H1 (cell line): ENCODE measurements around the gene DNAJC22. TPM values are rescaled to one million over a fixed set of nuclear protein-coding genes. Genes with fewer than 3 reads are reported as not detected.

Experiments used
- CTCF ChIA-PET: fragments of 300-600 bp; sonication (Branson Sonifier 250); formaldehyde crosslinking; loops from one replicate; lab custom pipeline; 2021; ENCODE audit not compliant: partially characterized antibody; lab: Charles Lee
- POLR2A ChIA-PET: fragments of 300-600 bp; sonication (Branson Sonifier 250); formaldehyde crosslinking; loops from one replicate; lab custom pipeline; 2021; ENCODE audit warnings: inconsistent platforms; ENCODE audit not compliant: partially characterized antibody; lab: Charles Lee
- DNase-seq, 2 experiments: peaks; one replicate each; pipeline versions ENCODE4 v3.0.0 to v3.0.0-alpha.2; 2010 to 2022; ENCODE audit warnings: low spot score in 2 of 2, low read depth in 1 of 2, mixed read lengths in 1 of 2
- FAIRE-seq: peaks from 2 replicates; lab custom pipeline; 2011; peaks lifted over from hg19 to GRCh38; lab: Jason Lieb, UNC
- H2AFZ ChIP-seq: 2 replicates; pipeline ENCODE4 v1.8.1; 2012; ENCODE audit warnings: low read length, inconsistent platforms
- H2AK5ac ChIP-seq: 2 replicates; pipeline ENCODE4 v1.6.1; 2013; ENCODE audit warnings: low read depth, low read length
- H2BK120ac ChIP-seq: replicated peaks from 2 replicates; pipeline ENCODE3; 2013; ENCODE audit warnings: low read depth, low read length, inconsistent platforms
- H2BK12ac ChIP-seq: 2 replicates; pipeline ENCODE4 v1.6.1; 2013; ENCODE audit warnings: low read depth, low read length
- H2BK15ac ChIP-seq: 2 replicates; pipeline ENCODE4 v1.6.1; 2013; ENCODE audit warnings: low read length
- H2BK20ac ChIP-seq: 2 replicates; pipeline ENCODE4 v1.6.1; 2013; ENCODE audit warnings: low read length
- H2BK5ac ChIP-seq: 2 replicates; pipeline ENCODE4 v1.6.1; 2013; ENCODE audit warnings: low read depth, low read length
- H3K14ac ChIP-seq: 2 replicates; pipeline ENCODE4 v1.6.1; 2013; ENCODE audit warnings: inconsistent platforms; ENCODE audit not compliant: insufficient read length
- H3K18ac ChIP-seq: 2 replicates; pipeline ENCODE4 v1.6.1; 2013; ENCODE audit warnings: low read length; ENCODE audit errors: extremely low read depth
- H3K23ac ChIP-seq: 2 replicates; pipeline ENCODE4 v1.6.1; 2013; ENCODE audit warnings: inconsistent platforms; ENCODE audit not compliant: insufficient read length
- H3K23me2 ChIP-seq: 2 replicates; pipeline ENCODE4 v1.6.1; 2013; ENCODE audit warnings: low read depth, low read length
- H3K27ac ChIP-seq: 2 replicates; pipeline ENCODE4 v1.6.1; 2011; ENCODE audit warnings: low read depth, low read length, inconsistent platforms
- H3K27me3 ChIP-seq, 4 experiments: replicated peaks in 1 of 4; 1 replicate in 1 of 4; 2 replicates in 3 of 4; pipeline versions ENCODE4 v1.6.1 to v1.8.1; 2011 to 2013; ENCODE audit warnings: low read length in 3 of 4, mild to moderate bottlenecking in 3 of 4, inconsistent platforms in 2 of 4, mixed read lengths in 2 of 4, moderate library complexity in 1 of 4; ENCODE audit not compliant: control insufficient read depth in 3 of 4, insufficient read depth in 3 of 4; ENCODE audit errors: extremely low read depth in 1 of 4
- H3K36me3 ChIP-seq, 4 experiments: 2 replicates each; pipeline versions ENCODE4 v1.6.1 to v1.8.1; 2011 to 2013; ENCODE audit warnings: mild to moderate bottlenecking in 4 of 4, low read length in 3 of 4, moderate library complexity in 2 of 4, control low read depth in 1 of 4, inconsistent platforms in 1 of 4; ENCODE audit not compliant: insufficient read depth in 4 of 4, control insufficient read depth in 2 of 4
- H3K4ac ChIP-seq: replicated peaks from 2 replicates; pipeline ENCODE3; 2013; ENCODE audit warnings: low read length, low read depth, mixed read lengths, inconsistent platforms; ENCODE audit not compliant: insufficient read length
- H3K4me1 ChIP-seq, 4 experiments: replicated peaks in 1 of 4; 1 replicate in 1 of 4; 2 replicates in 3 of 4; pipeline versions ENCODE4 v1.6.1 to v1.8.1; 2011 to 2013; ENCODE audit warnings: low read length in 3 of 4, inconsistent platforms in 2 of 4, mixed read lengths in 1 of 4; ENCODE audit not compliant: insufficient read depth in 4 of 4, control insufficient read depth in 3 of 4
- H3K4me2 ChIP-seq, 2 experiments: 2 replicates each; pipeline versions ENCODE4 v1.6.1 to v1.8.1; 2011 to 2013; ENCODE audit warnings: low read depth in 2 of 2, low read length in 2 of 2, control low read depth in 1 of 2, inconsistent platforms in 1 of 2, mild to moderate bottlenecking in 1 of 2; ENCODE audit not compliant: insufficient read depth in 1 of 2
- H3K4me3 ChIP-seq, 4 experiments: fragments of 200-600, 300-600 bp in 1 of 4; sonication (generic), shearing (Covaris generic), sonication (Bioruptor Twin) in 1 of 4; 2 replicates each; pipeline versions ENCODE4 v1.5.1 to v1.8.1; 2011 to 2016; ENCODE audit warnings: low read length in 4 of 4, low read depth in 3 of 4, control low read depth in 2 of 4, inconsistent platforms in 2 of 4, mild to moderate bottlenecking in 2 of 4, mixed read lengths in 1 of 4, moderate library complexity in 1 of 4; ENCODE audit not compliant: insufficient read depth in 2 of 4; ENCODE audit errors: extremely low read depth in 1 of 4
- H3K56ac ChIP-seq: replicated peaks from 2 replicates; pipeline ENCODE3; 2013; ENCODE audit warnings: low read depth, mild to moderate bottlenecking, mixed read lengths, low read length, inconsistent platforms; ENCODE audit not compliant: insufficient read length
- H3K79me1 ChIP-seq: 2 replicates; pipeline ENCODE4 v1.6.1; 2013; ENCODE audit warnings: low read depth, low read length, control low read depth
- H3K79me2 ChIP-seq, 2 experiments: 2 replicates each; pipeline versions ENCODE4 v1.6.1 to v1.8.1; 2012 to 2013; ENCODE audit warnings: low read length in 2 of 2, mild to moderate bottlenecking in 2 of 2, inconsistent platforms in 1 of 2; ENCODE audit not compliant: insufficient read depth in 2 of 2, control insufficient read depth in 1 of 2
- H3K9ac ChIP-seq, 4 experiments: replicated peaks in 1 of 4; 1 replicate in 1 of 4; 2 replicates in 3 of 4; pipeline versions ENCODE4 v1.6.1 to v1.8.1; 2011 to 2013; ENCODE audit warnings: low read depth in 3 of 4, low read length in 3 of 4, control low read depth in 2 of 4, mild to moderate bottlenecking in 2 of 4, moderate library complexity in 2 of 4, inconsistent platforms in 1 of 4; ENCODE audit errors: extremely low read depth in 1 of 4
- H3K9me3 ChIP-seq, 2 experiments: 2 replicates each; pipeline versions ENCODE4 v1.6.1 to v1.8.1; 2012 to 2013; ENCODE audit warnings: mild to moderate bottlenecking in 2 of 2, moderate library complexity in 2 of 2, control low read depth in 1 of 2, inconsistent platforms in 1 of 2, low read depth in 1 of 2, low read length in 1 of 2, mixed read lengths in 1 of 2; ENCODE audit not compliant: insufficient read depth in 2 of 2
- H4K20me1 ChIP-seq, 2 experiments: replicated peaks in 1 of 2; 2 replicates each; pipeline versions ENCODE3 to v1.8.1; 2011 to 2013; ENCODE audit warnings: inconsistent platforms in 2 of 2, low read length in 2 of 2, mild to moderate bottlenecking in 1 of 2; ENCODE audit not compliant: insufficient read depth in 2 of 2, control insufficient read depth in 1 of 2
- H4K5ac ChIP-seq: 2 replicates; pipeline ENCODE4 v1.6.1; 2013; ENCODE audit warnings: low read length, low read depth, mixed read lengths, inconsistent platforms; ENCODE audit not compliant: insufficient read length
- H4K8ac ChIP-seq: 2 replicates; pipeline ENCODE4 v1.8.0; 2013; ENCODE audit warnings: mild to moderate bottlenecking, moderate library complexity, low read length, inconsistent platforms; ENCODE audit not compliant: insufficient read depth; ENCODE audit errors: extremely low read depth
- H4K91ac ChIP-seq: replicated peaks from 2 replicates; pipeline ENCODE3; 2013; ENCODE audit warnings: low read length, mixed read lengths, inconsistent platforms; ENCODE audit not compliant: insufficient read length
- ASH2L ChIP-seq: fragments of 200-600, 300-600 bp; sonication (generic); IDR thresholded peaks from one replicate; pipeline ENCODE4 v1.7.1; 2017; ENCODE audit warnings: low read length
- WGBS, 2 experiments: shearing (Covaris generic) in 1 of 2; methylation state at CpG; one replicate each; pipeline versions ENCODE4 v1.1.6 to v1.1.7; 2013 to 2015; ENCODE audit warnings: low lambda C conversion rate in 2 of 2, mixed read lengths in 2 of 2, inconsistent platforms in 1 of 2, low coverage in 1 of 2, missing lambda C conversion rate in 1 of 2; ENCODE audit not compliant: insufficient replicate concordance in 2 of 2, insufficient coverage in 1 of 2, insufficient read length in 1 of 2; ENCODE audit errors: extremely low coverage in 1 of 2, missing lambda C conversion rate in 1 of 2; 5-methylcytosine and 5-hydroxymethylcytosine counted together
- polyA plus RNA-seq, 7 experiments: library from polyadenylated mRNA; depleted of rRNA in 3 of 7; stranded (reverse) in 5 of 7; unstranded in 2 of 7; fragments of >200 nt in 5 of 7; fragments of 200-250 nt in 2 of 7; gene quantifications; 1 replicate in 5 of 7; 2 replicates in 1 of 7; 4 replicates in 1 of 7; pipeline versions ENCODE4 v1.2.1 to v1.2.3, GENCODE V29; 2011 to 2013; ENCODE audit warnings: missing spikeins in 2 of 7, mixed read lengths in 2 of 7
- total RNA-seq: library from RNA; stranded (reverse); fragmentation: NEBNext Ultra II Directional; extraction: Animal tissue kit (Norgen Biotek cat#: 25700); gene quantifications from 2 replicates; pipeline ENCODE4 v1.2.1, GENCODE V29; 2021

DNAJC22 gene
- total and polyA plus RNA-seq, 2 of the 8 experiments (the other 6 are each of a cell fraction or from before 2014, with no cell fraction given), result 0.20 to 0.39 TPM

GRCh38 chr12:49327887-49328286, 18.8 kb upstream of the DNAJC22 start:
- H4K5ac ChIP-seq, result no peak overlapping the region
- no peak overlapping the region for H3K4me3 ChIP-seq
- DNase-seq, result no peak
- H3K4me1 ChIP-seq, result peaks cover 0 to 7% (median 4%) of the 10 kb centered on the region in 4 experiments; a peak in 4 of 7 replicates
- no peak overlapping the region for H3K18ac ChIP-seq
- H3K9me3 ChIP-seq, result no peaks in the 10 kb centered on the region
- no peak overlapping the region for H3K56ac ChIP-seq
- H3K23me2 ChIP-seq, result peaks cover 5% of the 10 kb centered on the region; the same call in 1 of the 2 replicates
- no peak overlapping the region for H2BK120ac ChIP-seq
- whole genome bisulfite sequencing, 2 experiments, result 97% methylated on average over 2 of the region's 2 CpGs; no CpG with 5 or more reads in 1 of the 2 experiments
- no peak overlapping the region for H2BK20ac ChIP-seq
- ChIA-PET POLR2A (no interaction called here), CTCF (interaction anchor here (12.7 kb wide), 1 partner anchor 34 kb away, joined by 276 read pairs; the partner anchor contains the start of gene PRPH)
- H3K14ac ChIP-seq, result no peak overlapping the region
- no peak overlapping the region for H3K4ac ChIP-seq
- H2AK5ac ChIP-seq, result no peak overlapping the region
- no peak overlapping the region for H2BK5ac ChIP-seq
- no peak overlapping the region for H2BK15ac ChIP-seq
- no peak overlapping the region for H2AFZ ChIP-seq
- no peak overlapping the region for H2BK12ac ChIP-seq
- no peak overlapping the region for H4K8ac ChIP-seq
- peaks cover 6% of the 10 kb centered on the region in 2 experiments for H4K20me1 ChIP-seq
- H3K79me2 ChIP-seq, result peaks cover 0 to 6% of the 10 kb centered on the region in 2 experiments; a peak in 1 of 4 replicates
- no peak overlapping the region for H3K4me2 ChIP-seq
- peaks cover 2 to 12% (median 10%) of the 10 kb centered on the region in 4 experiments; a peak in 6 of 7 replicates for H3K27me3 ChIP-seq
- no peak overlapping the region for H3K9ac ChIP-seq
- FAIRE-seq, result no peak
- H3K27ac ChIP-seq, result no peak overlapping the region
- H3K23ac ChIP-seq, result no peak overlapping the region
- no peaks in the 10 kb centered on the region; the same call in 1 of the 2 replicates for H3K79me1 ChIP-seq
- peaks cover 5 to 37% (median 23%) of the 10 kb centered on the region in 4 experiments; a peak in 7 of 8 replicates for H3K36me3 ChIP-seq
- no peak for TF ChIP-seq ASH2L
- H4K91ac ChIP-seq, result no peak overlapping the region
